GM19328 (cell line): Measurements from ENCODE around the gene STIM1.

Source experiments
- ATAC-seq: cut with Tn5 transposase; IDR thresholded peaks from one replicate; pipeline ENCODE4 v1.9.1; 2021; ENCODE audit warnings: mild to moderate bottlenecking, moderate library complexity; ENCODE audit not compliant: unreplicated experiment

STIM1 gene

GRCh38 chr11:3909901-3910300 lies 54.4 kb downstream of the STIM1 start:
- ATAC-seq: no peak

GRCh38 chr11:3911908-3912505 lies 56.5 kb downstream of the STIM1 start:
- ATAC-seq: no peak

GRCh38 chr11:3913921-3914320 lies 58.5 kb downstream of the STIM1 start:
- ATAC-seq: no peak

GRCh38 chr11:3914805-3915204 lies 59.3 kb downstream of the STIM1 start:
- no peak for ATAC-seq

GRCh38 chr11:3916962-3917361 lies 61.5 kb downstream of the STIM1 start:
- ATAC-seq: no peak

- no peak for ATAC-seq
Observed at GRCh38 chr11:3920148-3920852, 64.8 kb downstream of the STIM1 start.

- no peak for ATAC-seq
Observed at GRCh38 chr11:3922056-3922455, 66.6 kb downstream of the STIM1 start.

GRCh38 chr11:3925513-3925912 lies 70.0 kb downstream of the STIM1 start:
- ATAC-seq: no peak

GRCh38 chr11:3926458-3927095 lies 71.1 kb downstream of the STIM1 start:
- ATAC-seq: no peak

GRCh38 chr11:3927129-3927796 lies 71.8 kb downstream of the STIM1 start:
- no peak for ATAC-seq

- no peak for ATAC-seq
Observed at GRCh38 chr11:3929232-3929631, 73.8 kb downstream of the STIM1 start.

- no peak for ATAC-seq
Observed at GRCh38 chr11:3929649-3930048, 74.2 kb downstream of the STIM1 start.

GRCh38 chr11:3932698-3933097 lies 77.2 kb downstream of the STIM1 start:
- ATAC-seq: no peak

- ATAC-seq: no peak
Observed at GRCh38 chr11:3933165-3933628, 77.7 kb downstream of the STIM1 start.

GRCh38 chr11:3934658-3935057 lies 79.2 kb downstream of the STIM1 start:
- no peak for ATAC-seq

GRCh38 chr11:3936517-3936916 lies 81.1 kb downstream of the STIM1 start:
- ATAC-seq: no peak

GRCh38 chr11:3939211-3939610 lies 83.7 kb downstream of the STIM1 start:
- no peak for ATAC-seq

- no peak for ATAC-seq
Observed at GRCh38 chr11:3939651-3940190, 84.3 kb downstream of the STIM1 start.

- ATAC-seq: no peak
Observed at GRCh38 chr11:3942160-3942955, 86.9 kb downstream of the STIM1 start.

- no peak for ATAC-seq
Observed at GRCh38 chr11:3942956-3943497, 87.6 kb downstream of the STIM1 start.
